GM19035 (cell line): ENCODE data around the gene POLK.

Experiments
- ATAC-seq: cut with Tn5 transposase; IDR thresholded peaks from one replicate; pipeline ENCODE4 v1.9.1; 2021; ENCODE audit not compliant: unreplicated experiment

POLK gene

DNA sequence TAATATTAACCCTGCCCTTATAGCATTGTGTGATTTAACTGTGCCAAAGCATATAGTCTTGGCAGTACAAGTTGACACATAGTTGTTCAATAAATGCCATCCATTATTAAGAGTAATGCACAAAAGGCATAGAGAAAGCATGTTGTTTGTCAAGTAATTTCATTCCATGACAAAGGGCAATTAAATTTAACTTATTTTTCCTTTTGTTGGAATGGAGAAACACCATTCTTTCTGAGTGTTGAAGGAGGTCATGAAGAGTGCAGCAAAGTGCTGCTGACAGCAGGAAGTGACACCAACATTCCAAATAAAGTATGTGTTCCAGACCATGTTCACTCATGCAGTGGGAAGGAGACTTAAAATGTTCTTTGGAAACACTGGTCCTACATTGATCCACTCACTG lies 128.7 kb downstream of the POLK start:
- no peak for ATAC-seq

- ATAC-seq: no peak
Measured at GRCh38 chr5:75640826-75641225, 129.1 kb downstream of the POLK start.

DNA sequence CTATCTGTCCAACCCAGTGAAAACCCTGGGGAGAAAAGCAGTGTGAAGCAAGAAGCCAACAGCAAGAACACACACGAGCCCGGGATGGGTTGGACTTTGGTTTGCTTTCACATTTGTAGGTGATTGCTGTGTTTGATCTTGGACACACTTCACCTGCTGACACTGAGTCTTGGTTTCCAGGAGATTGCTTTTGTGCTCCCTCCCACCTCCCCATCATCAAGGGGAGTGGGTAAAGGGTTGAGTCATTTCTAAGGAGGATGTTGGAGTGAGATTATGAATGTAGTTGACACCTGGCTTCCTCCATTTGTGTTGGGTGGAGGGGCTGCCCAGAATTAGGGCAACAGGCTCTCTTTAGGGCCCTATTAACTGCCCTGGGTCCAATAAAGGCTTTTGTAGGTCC lies 137.0 kb downstream of the POLK start:
- ATAC-seq: no peak
